Prostate gland (tissue), 2 donors: Measurements from ENCODE around the gene CRABP2.

Source experiments
- CTCF ChIP-seq, 4 experiments: fragments of 200-600 bp in 2 of 4; fragments of 450-650 bp in 2 of 4; sonication (generic) in 2 of 4; IDR thresholded peaks; 1 replicate in 3 of 4; 2 replicates in 1 of 4; pipeline ENCODE4 v1.5.1; 2016 to 2019; ENCODE audit warnings: antibody characterized with exemption in 4 of 4, mild to moderate bottlenecking in 2 of 4, moderate library complexity in 2 of 4
- POLR2A ChIP-seq: fragments of 450-650 bp; IDR thresholded peaks from one replicate; pipeline ENCODE4 v1.6.1; 2016; ENCODE audit warnings: antibody characterized with exemption, mild to moderate bottlenecking

GRCh38 chr1:156694690-156694962 lies 10.8 kb downstream of the CRABP2 start:
- TF ChIP-seq CTCF (IDR thresholded peaks at IDR 0.05) (no peak), POLR2A (no peak)
